ENCODE results near the gene ACACB.

ACACB gene

GRCh38 chr12:109293106-109293505 is 176.7 kb downstream of the ACACB start:
- TF ChIP-seq CTCF (IDR thresholded peaks at IDR 0.05; ENCODE audit: insufficient read depth, low read depth, low read length, missing control alignments): no peak
- H3K4me3 ChIP-seq (ENCODE audit: low read depth, low read length): no peak overlapping the region
- no peak for DNase-seq (ENCODE audit: low read depth)

GRCh38 chr12:109294286-109294796 is 178.0 kb downstream of the ACACB start:
- H3K4me3 ChIP-seq (ENCODE audit: low read depth, low read length): no peak overlapping the region
- no peak for TF ChIP-seq CTCF (IDR thresholded peaks at IDR 0.05; ENCODE audit: insufficient read depth, low read depth, low read length, missing control alignments)
- DNase-seq (ENCODE audit: low read depth): no peak

- DNase-seq (ENCODE audit: low read depth): no peak
- TF ChIP-seq CTCF (IDR thresholded peaks at IDR 0.05; ENCODE audit: insufficient read depth, low read depth, low read length, missing control alignments): no peak
Measured at GRCh38 chr12:109295764-109296425, 179.5 kb downstream of the ACACB start.

GRCh38 chr12:109296431-109296830 is 180.0 kb downstream of the ACACB start:
- no peak for TF ChIP-seq CTCF (IDR thresholded peaks at IDR 0.05; ENCODE audit: insufficient read depth, low read depth, low read length, missing control alignments)
- no peak for DNase-seq (ENCODE audit: low read depth)
- H3K4me3 ChIP-seq (ENCODE audit: low read depth, low read length): no peak overlapping the region

More at GRCh38 chr12:109295764-109296425, 179.5 kb downstream of the ACACB start:
- no peak overlapping the region for H3K4me3 ChIP-seq (ENCODE audit: low read depth, low read length)

- H3K4me3 ChIP-seq (ENCODE audit: low read depth, low read length): no peak overlapping the region
- TF ChIP-seq CTCF (IDR thresholded peaks at IDR 0.05; ENCODE audit: insufficient read depth, low read depth, low read length, missing control alignments): no peak
- no peak for DNase-seq (ENCODE audit: low read depth)
Measured at GRCh38 chr12:109299849-109300248, 183.5 kb downstream of the ACACB start.

- DNase-seq (ENCODE audit: low read depth): no peak
- TF ChIP-seq CTCF (IDR thresholded peaks at IDR 0.05; ENCODE audit: insufficient read depth, low read depth, low read length, missing control alignments): no peak
- no peak overlapping the region for H3K4me3 ChIP-seq (ENCODE audit: low read depth, low read length)
Measured at GRCh38 chr12:109301643-109302168, 185.3 kb downstream of the ACACB start.
